Measurements from ENCODE around the gene CALML6.

DNA sequence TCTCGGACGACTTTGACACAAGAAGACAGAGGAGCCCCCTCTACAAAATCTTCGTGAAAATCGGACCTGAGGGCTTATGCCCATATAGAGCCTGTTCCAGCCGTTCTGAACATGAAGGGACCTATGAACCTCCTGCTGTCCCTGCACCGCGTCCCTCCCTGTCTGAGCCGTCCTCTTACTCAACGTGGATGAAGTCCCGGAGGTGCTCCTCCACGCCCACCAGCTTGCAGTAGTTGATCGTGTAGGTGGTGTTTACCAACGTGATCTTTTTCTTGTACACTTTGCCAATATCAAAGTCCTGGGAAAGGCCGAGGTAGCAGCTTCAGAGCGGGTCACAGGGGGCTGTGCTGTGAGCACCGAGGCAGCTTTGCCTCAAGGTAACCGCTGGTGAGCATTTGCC, 48.5 kb downstream of the CALML6 start:
- TF ChIP-seq, protein P1, sequence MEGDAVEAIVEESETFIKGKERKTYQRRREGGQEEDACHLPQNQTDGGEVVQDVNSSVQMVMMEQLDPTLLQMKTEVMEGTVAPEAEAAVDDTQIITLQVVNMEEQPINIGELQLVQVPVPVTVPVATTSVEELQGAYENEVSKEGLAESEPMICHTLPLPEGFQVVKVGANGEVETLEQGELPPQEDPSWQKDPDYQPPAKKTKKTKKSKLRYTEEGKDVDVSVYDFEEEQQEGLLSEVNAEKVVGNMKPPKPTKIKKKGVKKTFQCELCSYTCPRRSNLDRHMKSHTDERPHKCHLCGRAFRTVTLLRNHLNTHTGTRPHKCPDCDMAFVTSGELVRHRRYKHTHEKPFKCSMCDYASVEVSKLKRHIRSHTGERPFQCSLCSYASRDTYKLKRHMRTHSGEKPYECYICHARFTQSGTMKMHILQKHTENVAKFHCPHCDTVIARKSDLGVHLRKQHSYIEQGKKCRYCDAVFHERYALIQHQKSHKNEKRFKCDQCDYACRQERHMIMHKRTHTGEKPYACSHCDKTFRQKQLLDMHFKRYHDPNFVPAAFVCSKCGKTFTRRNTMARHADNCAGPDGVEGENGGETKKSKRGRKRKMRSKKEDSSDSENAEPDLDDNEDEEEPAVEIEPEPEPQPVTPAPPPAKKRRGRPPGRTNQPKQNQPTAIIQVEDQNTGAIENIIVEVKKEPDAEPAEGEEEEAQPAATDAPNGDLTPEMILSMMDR (IDR thresholded peaks at IDR 0.05): no peak
- TF ChIP-seq POLR2A (IDR thresholded peaks at IDR 0.05) (no peak), POLR2AphosphoS5 (IDR thresholded peaks at IDR 0.05; ENCODE audit: insufficient read depth in 1 of 2, low read depth in 1 of 2) (no peak)

All from vagina (tissue), 2 donors.